Measurements from ENCODE around the gene SCGB1C1.
"Not testable (repeated sequence)": the region's sequence is repeated elsewhere in the genome, so short reads cannot be mapped to it uniquely, and the experiment has no call there.

Gene SCGB1C1

DNA sequence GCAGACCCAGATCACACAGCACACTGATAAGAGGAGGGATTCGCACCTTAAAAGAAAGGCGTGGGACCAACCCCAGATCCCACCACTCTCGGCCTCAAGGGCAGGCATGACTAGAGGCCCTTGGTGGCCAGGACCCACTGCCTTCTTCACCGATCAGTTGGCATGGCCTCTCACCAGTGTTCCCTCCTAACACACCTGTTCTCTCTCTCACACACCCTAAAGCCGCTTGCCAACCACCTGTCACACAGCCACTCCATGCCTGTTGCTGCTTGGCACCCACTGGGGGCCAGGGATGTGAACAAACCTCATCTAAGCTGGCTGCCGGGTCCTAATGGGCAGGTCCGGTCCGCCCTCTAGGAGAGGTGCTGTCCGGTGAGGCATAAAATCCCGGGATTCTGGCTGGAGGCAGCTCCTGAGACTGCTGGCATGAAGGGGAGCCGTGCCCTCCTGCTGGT lies at the start of gene SCGB1C1:
TSS of gene SCGB1C1 (plus strand) at position 405 of the 455 bp plus-strand sequence. CDS start at position 427, 22 bp downstream.
- not testable (repeated sequence) for DNase-seq

DNA sequence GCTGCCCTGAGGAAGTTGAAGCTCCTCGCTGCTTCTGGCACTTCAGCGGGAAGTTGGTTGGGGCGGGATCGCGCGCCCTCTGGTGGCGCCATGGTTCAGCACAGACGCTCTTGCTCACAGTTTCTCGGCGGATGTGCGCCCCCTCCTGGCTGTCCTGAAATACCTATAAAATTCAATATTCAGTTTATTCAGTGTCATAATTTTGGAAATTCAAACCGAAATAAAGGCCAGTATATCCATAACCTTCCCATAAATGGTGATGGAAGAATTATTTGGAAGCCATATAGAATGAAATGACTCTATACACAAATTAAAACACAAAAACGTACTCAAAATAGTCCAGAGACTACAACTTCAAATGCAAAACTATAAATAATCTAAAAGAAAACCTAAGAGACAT lies 12.6 kb upstream of the SCGB1C1 start:
- not testable (repeated sequence) for DNase-seq

DNA sequence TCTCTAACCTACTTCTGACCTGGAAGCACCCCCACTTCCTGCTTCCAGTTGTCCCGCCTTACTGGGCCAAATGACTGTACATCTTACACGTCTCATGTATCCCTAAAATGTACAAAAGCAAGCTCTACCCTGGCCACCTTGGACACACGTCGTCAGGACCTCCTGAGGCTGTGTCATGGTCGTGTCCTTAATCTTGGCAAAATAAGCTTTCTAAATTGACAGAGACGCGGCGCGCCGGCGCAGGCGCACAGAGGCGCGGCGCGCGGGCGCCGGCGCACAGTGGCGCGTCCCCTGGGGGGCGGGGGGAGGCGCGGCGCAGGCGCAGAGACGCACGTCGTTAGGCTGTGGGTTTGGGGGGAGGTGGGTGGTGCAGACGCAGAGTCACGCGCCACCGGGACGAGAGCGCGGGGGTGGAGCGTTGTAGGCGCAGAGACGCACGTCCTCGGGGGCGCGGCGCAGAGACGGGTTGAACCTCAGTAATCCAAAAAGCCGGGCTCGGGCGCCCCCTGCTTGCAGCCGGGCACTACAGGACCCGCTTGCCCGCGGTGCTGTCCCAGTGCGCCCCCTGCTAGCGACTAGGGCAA lies 3.6 kb upstream of the SCGB1C1 start:
- not testable (repeated sequence) for DNase-seq

DNA sequence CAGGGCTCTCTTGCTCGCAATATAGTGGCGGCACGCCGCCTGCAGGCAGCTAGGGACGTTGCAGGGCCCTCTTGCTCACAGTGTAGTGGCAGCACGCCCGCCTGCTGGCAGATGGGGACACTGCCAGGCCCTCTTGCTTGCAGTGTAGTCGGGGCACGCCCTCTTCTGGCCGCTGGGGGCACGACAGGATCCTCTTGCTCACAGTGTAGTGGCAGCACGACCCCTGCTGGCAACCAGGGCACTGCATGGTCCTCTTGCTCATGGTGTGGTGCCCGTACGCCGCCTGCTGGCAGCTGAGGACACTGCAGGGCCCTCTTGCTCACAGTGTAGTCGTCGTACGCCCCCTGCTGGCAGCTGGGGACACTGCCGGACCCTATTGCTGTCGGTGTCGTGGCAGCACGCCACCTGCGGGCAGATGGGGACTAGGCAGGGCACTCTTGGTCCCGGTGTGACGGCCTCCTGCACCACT lies 3.0 kb upstream of the SCGB1C1 start:
- not testable (repeated sequence) for DNase-seq

DNA sequence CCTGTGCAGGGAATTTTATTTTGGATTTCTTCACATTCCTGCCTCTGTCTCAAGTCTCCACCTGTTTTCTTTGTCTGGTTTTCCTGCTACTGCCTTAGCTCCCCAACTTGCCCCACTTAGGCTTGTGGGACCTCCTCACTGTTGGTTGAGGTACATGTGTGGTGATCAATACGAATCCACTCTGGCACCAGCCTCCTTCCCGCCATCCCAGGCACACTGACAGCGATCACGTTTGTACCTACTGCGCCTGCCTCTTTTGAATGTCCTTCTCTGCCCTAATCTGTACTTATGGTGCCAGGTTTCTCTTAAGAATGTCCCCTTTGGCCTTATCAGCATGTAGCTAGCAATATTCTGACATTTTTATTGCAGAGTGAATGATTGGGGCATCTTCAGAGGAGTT lies 2.3 kb upstream of the SCGB1C1 start:
- not testable (repeated sequence) for DNase-seq

DNA sequence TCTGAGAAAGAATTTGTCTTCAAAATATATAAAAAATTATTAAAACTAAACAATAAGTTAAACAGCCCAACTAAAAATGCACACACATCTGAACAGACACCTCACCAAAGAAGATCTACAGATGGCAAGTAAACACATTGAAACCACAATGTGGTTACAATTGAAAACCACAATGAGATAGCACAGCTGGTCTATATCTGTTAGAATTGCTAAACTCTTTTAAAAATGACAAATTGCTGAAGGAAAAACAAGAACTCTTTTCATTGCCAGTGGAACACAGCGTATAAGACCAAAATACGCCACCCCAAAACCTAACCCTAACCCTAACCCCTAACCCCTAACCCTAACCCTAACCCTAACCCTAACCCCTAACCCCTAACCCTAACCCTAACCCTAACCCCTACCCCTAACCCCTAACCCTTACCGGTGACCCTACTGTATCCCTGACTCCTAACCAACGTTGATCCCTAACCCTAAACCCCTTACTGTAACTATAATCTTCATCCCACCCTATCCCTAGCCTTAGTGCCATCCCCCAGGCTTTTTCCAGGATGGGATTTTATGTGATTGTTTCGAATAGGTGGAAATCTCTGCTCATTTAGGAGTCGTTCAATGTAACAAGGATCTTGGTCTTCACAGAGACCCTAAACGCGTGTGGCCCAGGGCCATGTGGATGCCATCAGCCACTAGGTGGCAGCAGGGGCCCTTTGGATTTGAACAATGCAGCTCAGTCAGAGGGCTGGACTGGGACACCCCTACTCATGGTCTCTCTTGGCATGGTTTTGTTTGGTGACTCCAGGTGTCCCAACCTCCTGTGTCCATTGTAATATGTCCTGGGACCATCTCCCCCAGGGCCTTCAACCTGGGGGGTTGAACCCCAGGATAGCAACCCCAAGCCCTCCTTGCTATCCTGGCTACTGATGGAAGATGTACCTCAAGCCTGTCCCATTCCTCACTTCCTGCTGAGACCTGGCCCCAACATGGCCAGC lies 1.1 kb upstream of the SCGB1C1 start:
- not testable (repeated sequence) for DNase-seq

DNA sequence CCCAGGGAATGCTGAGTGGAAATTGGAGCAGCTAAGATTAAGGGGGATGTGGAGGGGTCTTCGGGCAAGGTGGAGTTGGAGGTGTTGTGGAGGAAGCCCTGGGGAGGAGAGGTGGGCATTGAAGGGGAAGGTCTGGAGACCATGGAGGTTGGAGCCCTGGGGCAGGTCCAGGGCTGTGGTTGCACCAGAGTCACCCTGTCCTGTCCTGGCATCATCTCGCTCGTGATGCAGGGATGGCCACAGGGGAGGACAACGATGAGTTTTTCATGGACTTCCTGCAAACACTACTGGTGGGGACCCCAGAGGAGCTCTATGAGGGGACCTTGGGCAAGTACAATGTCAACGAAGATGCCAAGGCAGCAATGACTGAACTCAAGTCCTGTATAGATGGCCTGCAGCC lies 603 bp downstream of the SCGB1C1 start:
- DNase-seq: not testable (repeated sequence)

DNA sequence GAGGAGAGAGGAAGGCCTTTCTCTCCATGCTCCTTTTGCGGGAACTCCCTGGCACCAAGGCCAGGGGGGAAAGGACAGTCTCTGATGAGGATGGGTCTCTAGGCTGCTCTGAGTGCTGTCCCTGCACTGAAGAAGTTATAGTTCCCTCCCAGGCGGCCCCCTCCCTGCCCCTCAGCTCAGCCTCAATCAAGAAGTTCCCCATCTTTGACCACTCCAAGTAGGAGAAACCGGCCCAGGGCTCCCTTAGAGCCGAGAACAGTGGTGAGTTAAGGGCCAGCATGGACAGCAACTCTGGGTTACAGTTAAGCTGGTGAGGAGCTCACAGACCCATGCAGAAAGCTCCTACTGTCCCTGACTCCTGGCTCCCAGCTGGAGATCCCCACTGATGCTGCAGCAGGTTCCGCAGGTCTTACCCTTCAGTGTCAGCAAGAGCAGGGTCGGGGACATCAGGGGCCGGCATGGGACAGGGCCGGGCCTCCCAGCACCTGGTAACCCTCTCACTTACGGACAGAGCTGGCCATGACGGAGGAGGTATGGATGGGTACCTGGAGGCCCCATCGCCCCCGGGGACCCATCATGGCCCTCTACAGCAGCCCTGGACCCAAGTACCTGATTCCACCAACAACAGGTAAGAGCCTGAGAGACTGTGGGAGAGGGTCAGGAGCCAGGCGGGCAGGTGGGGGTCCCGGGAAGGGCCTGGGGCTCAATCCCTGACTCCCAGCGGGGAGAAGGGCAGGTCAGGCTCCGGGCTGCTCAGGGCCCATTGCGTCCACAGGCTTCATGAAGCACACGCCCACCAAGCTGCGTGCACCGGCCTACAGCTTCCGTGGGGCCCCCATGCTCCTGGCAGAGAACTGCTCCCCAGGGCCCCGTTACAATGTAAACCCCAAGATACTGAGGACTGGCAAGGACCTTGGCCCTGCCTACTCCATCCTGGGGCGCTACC lies 4.2 kb downstream of the SCGB1C1 start:
- DNase-seq: no peak

DNA sequence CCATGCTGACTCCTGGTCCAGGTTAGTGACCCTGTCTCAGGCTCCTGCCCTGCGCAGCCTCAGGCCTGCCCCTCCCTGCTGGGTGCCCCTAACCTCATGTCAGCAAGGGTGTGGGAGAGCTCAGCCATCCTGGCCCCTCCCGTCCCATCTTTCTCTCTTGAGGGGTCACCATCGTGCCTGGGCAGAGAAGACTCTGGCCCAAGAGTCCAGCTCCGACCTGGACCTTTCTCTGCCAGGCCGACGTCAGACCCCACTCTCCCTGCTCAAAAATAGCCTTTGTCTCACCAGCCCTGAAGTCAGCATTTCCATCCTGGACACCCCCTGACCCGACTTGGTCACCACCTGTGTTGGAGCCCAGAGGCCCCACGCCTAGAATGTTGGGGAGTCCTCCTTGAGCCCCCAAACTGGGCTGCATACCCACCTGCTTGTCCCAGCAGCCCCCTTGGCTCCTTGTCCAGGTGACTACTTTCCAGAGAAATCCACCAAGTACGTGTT lies 4.9 kb downstream of the SCGB1C1 start:
- DNase-seq: no peak

DNA sequence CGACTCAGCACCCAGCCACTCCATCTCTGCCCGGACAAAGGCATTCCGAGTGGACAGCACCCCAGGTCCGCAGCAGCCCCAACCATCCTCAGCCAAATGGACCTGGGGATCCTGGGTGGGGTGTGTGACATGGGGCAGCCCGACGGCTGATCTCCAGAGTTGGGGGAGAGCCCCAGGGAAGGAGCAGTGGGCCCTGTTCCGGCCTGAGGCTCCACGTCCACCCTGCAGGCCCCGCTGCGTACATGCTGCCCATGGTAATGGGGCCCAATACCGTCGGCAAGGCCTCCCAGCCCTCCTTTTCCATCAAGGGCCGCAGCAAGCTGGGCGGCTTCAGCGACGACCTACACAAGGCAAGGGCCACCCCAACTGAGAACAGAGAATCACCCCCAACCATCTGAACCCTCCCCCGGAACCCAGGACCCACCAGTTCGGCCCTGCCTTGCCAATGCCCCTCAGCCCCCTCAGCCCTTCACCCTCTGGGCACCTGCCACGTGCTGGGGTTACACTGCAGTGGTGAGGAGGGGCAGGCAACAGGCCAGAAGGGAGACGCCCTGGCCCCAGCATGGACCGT lies 5.4 kb downstream of the SCGB1C1 start:
- no peak for DNase-seq

DNA sequence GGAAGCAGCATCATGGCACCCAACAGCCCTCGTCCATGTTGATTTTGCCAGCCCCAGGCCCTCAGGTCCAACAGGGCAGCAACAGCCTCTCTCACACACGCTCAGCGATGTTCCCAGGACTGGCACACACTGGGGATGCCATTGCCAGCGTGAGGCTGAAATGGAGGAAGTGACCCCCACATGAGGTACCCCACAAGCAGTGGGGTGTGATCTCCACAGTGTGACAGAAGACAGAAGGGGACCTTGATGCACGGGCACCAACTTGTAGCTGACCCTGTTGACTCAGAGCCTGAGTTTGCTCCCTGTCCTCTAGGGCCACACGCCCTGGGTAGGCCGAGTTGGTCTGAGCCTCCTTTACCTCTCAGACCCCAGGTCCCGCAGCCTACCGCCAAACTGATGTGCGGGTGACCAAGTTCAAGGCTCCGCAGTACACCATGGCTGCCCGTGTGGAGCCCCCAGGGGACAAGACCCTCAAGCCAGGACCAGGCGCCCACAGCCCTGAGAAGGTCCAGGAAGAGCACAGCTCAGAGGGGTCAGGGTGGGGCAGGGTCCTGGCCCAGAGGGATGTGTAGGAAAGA lies 6.2 kb downstream of the SCGB1C1 start:
- DNase-seq: no peak

DNA sequence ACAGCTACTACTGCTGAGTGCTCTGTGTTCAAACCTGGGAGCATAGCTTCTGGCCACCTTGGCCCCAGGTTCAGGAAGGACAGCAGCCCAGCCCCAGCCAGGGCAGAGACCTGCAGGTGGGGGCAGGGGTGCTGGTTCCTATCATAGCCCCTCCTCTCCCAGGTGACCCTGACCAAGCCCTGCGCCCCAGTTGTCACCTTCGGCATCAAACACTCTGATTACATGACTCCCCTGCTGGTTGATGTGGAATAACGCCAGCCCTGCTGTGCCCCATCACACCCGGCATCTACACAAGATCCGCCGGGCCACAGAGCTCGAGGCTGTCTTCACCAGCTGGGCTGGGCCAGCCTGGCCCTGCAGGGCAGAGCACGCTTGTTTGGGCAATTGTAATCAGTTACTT lies 6.9 kb downstream of the SCGB1C1 start:
- DNase-seq: no peak

DNA sequence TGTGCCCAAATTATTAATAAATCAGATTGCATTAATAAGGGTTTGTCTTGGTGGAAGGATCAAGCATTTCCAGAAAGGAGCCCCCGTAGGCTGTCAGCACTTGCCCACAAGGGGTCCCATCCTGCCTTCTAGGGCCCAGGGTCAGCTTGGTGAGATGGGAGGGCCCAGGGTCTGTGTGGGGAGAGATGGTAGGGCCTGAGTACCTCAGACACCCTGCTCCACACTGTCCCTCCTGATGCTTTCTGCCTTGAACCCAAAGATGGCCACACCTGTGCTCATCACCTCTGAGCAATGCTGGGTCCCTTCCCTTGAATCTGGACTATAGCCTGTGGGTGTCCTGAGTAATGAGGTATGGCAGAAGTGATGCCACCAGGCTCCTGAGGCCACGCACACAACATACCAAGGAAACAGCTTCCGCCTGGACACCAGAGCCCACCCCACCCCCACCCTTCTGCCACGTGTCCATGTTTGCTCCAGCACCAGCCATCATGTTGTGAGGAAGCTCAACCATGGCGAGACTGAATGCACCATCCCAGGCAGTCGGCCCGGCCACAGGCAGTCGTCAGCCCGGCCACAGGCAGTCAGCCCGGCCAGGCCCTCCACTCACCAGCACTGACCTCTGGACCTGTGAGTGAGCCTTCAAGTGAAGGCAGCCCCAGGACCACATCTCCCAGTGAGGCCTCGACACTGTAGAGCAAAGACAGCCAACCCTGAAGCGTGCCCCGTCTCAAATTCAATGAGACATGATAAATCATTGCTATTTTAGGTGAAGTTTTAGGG lies 7.5 kb downstream of the SCGB1C1 start:
- DNase-seq: no peak

DNA sequence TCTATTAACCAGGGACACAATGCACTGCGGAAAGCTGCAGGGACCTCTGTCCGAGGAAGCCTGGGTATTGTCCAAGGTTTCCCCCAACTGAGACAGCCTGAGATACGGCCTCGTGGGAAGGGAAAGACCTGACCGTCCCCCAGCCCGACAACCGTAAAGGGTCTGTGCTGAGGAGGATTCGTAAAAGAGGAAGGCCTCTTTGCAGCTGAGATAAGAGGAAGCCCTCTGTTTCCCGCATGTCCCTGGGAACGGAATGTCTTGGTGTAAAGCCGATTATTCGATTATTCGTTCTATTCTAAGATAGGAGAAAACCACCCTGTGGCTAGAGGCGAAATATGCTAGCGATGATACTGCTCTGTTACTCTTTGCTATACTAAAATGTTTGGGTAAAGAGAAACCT lies 9.1 kb downstream of the SCGB1C1 start:
- no peak for DNase-seq

DNA sequence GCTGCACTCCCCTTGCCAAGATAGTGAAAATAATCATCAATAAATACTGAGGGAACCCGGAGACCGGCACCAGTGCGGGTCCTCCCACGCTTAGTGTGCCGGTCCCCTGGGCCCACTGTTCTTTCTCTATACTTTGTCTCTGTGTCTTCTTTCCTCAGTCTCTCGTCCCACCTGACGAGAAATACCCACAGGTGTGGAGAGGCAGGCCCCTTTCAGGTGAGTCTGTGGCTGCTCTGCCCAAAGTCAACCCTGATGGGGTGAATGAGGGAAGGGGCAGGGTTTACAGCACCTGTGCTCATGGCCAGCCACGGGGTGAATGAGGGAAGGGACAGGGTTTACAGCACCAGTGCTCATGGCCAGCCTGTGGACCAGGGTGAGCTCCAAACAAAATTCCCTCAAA lies 9.6 kb downstream of the SCGB1C1 start:
- DNase-seq: no peak

DNA sequence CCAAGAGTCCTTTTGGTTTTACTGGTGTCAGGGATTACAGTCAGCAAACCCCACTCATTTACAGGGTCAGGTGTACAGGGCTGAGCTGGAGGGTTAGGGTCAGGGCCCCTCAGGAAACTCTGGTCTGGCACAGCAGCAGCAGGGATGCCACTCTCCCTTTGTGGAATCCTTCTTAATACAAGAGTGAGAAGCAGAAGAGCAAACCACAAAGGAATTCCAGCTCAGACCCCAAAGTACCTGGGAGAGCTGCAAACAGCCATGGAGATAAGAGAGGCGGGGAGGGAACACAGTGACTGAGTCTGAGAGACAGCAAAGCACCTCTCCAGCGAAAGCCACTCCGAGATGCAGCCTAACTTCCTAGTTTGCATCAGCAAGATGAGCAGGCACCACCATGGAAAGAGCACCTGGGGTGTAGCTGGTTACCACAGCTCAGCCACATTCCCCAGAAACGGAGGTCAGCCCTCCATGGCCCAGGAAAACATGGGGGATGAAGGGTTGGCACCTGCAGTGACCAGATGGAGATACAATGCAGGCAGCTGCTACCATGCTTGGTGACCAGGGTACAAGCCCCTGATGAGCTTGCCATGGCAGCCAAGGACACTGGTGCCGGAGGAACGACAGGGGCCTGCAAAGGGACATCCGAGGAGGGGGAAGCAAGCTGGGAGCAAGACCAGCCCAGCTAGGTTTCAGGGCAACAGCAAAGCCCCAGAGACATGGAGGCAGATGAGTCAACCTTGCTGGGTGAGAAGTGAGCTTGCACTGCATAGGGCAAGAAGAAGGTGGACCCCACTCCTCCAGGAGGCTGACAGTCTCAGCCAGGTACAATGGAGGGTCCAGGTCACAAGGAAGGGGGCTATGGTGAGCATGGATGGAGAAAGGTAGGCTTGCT lies 10.4 kb downstream of the SCGB1C1 start:
- DNase-seq: no peak

DNA sequence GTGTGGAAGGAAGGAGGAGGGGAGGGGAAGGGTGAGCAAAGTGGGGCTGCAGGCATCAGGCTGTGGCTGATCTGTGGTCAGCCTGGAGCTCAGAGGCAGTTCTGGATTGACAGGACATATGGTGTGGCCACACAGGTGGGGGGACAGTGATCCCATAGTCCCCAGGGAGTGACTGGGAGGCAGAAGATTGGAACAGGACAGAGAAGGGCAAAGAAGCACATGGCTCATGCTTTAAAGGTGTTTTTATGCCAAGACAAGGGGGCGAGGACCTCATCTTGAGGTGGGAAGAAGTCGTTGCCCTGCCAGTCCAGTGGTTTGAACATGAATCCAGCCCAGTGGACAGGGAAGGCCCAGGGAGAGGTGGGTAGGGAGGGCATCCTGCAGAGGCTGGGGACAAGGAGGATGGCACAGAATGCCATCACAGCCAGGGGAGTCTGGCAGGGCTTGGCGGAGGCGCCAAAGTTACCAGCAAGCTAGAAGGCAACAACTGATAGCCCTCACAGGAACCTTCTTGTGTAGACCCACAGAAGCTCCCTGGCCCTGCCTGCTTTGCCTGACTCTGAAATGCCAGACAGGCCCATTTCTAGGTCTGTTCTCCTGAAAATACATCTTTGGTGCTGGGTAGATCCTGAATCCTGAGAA lies 11.2 kb downstream of the SCGB1C1 start:
- DNase-seq: no peak

DNA sequence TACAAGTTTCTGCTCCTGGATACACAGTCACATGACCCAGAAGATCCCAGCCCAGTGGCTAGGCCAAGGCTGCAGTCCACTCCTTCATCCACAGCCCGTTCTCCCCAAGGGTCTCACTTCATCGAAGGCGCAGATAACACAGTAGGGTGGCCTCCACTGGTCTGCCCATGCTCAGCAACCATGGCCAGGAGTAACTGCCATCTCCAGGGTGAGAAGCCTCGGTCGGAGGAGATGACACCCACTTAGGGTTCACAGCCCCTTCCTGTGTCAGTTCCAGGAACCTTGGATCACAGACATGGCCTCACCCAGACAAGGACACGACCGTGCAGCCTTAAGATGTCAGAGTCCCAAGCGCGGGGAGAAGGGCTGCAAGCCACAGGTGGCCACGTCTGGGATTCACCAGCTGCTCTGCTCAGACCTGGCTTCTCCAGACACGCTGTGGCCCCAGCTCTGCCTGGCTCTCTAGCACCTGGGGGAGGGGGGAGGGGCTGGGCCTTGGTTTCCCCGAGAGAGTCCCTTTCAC lies 11.8 kb downstream of the SCGB1C1 start:
- DNase-seq: no peak
